ENCODE measurements around the gene ANO1.

The ANO1 gene

GRCh38 chr11:70226183-70226582 is 148.1 kb downstream of the ANO1 start:
- no peak for DNase-seq (ENCODE audit: low read depth)
- no peak for TF ChIP-seq CTCF (IDR thresholded peaks at IDR 0.05; ENCODE audit: control insufficient read depth, extremely low read depth, insufficient read depth)
- no peak overlapping the region for H3K4me3 ChIP-seq (ENCODE audit: low read depth, low read length)

- TF ChIP-seq CTCF (IDR thresholded peaks at IDR 0.05; ENCODE audit: control insufficient read depth, extremely low read depth, insufficient read depth): no peak
- no peak for DNase-seq (ENCODE audit: low read depth)
- no peak overlapping the region for H3K4me3 ChIP-seq (ENCODE audit: low read depth, low read length)
Observed at GRCh38 chr11:70226967-70227366, 148.8 kb downstream of the ANO1 start.

- no peak for DNase-seq (ENCODE audit: low read depth)
- H3K4me3 ChIP-seq (ENCODE audit: low read depth, low read length): no peak overlapping the region
- TF ChIP-seq CTCF (IDR thresholded peaks at IDR 0.05; ENCODE audit: control insufficient read depth, extremely low read depth, insufficient read depth): no peak
Observed at GRCh38 chr11:70229737-70230136, 151.6 kb downstream of the ANO1 start.

GRCh38 chr11:70230151-70230839 is 152.2 kb downstream of the ANO1 start:
- no peak for TF ChIP-seq CTCF (IDR thresholded peaks at IDR 0.05; ENCODE audit: control insufficient read depth, extremely low read depth, insufficient read depth)
- H3K4me3 ChIP-seq (ENCODE audit: low read depth, low read length): no peak overlapping the region
- DNase-seq (ENCODE audit: low read depth): no peak

- no peak for TF ChIP-seq CTCF (IDR thresholded peaks at IDR 0.05; ENCODE audit: control insufficient read depth, extremely low read depth, insufficient read depth)
- no peak overlapping the region for H3K4me3 ChIP-seq (ENCODE audit: low read depth, low read length)
- no peak for DNase-seq (ENCODE audit: low read depth)
Observed at GRCh38 chr11:70230840-70231710, 153.0 kb downstream of the ANO1 start.

GRCh38 chr11:70233034-70233433 is 154.9 kb downstream of the ANO1 start:
- no peak overlapping the region for H3K4me3 ChIP-seq (ENCODE audit: low read depth, low read length)
- DNase-seq (ENCODE audit: low read depth): no peak
- no peak for TF ChIP-seq CTCF (IDR thresholded peaks at IDR 0.05; ENCODE audit: control insufficient read depth, extremely low read depth, insufficient read depth)

Data from LNCaP clone FGC (cell line).